NB4 (cell line): ENCODE results near the gene CDH23.

Experiments used
- MAX ChIP-seq: IDR thresholded peaks from 2 replicates; pipeline ENCODE4 v1.6.1; 2011; ENCODE audit warnings: low read depth, low read length
- MYC ChIP-seq: IDR thresholded peaks from 2 replicates; pipeline ENCODE4 v1.6.1; 2011; ENCODE audit warnings: low read depth, low read length
- POLR2A ChIP-seq: IDR thresholded peaks from 2 replicates; pipeline ENCODE4 v1.6.1; 2011; ENCODE audit warnings: mild to moderate bottlenecking; ENCODE audit not compliant: insufficient read length; ENCODE audit errors: extremely low read depth
- TF ChIP-seq, protein P1 (sequence below): IDR thresholded peaks from one replicate; pipeline ENCODE4 v1.5.1; 2012; ENCODE audit warnings: low read depth, low read length

GRCh38 chr10:71501402-71501801, 104.7 kb downstream of the CDH23 start:
- TF ChIP-seq, protein P1, sequence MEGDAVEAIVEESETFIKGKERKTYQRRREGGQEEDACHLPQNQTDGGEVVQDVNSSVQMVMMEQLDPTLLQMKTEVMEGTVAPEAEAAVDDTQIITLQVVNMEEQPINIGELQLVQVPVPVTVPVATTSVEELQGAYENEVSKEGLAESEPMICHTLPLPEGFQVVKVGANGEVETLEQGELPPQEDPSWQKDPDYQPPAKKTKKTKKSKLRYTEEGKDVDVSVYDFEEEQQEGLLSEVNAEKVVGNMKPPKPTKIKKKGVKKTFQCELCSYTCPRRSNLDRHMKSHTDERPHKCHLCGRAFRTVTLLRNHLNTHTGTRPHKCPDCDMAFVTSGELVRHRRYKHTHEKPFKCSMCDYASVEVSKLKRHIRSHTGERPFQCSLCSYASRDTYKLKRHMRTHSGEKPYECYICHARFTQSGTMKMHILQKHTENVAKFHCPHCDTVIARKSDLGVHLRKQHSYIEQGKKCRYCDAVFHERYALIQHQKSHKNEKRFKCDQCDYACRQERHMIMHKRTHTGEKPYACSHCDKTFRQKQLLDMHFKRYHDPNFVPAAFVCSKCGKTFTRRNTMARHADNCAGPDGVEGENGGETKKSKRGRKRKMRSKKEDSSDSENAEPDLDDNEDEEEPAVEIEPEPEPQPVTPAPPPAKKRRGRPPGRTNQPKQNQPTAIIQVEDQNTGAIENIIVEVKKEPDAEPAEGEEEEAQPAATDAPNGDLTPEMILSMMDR, result no peak
- no peak for TF ChIP-seq POLR2A
- no peak for TF ChIP-seq MAX
- TF ChIP-seq MYC, result no peak
